ENCODE results near the gene SPTLC3. TPM values are rescaled to one million over a fixed set of nuclear protein-coding genes. Genes with fewer than 3 reads are reported as not detected.

Gene SPTLC3
- polyA plus RNA-seq, 6 donors from 2014 or later = not detected

GRCh38 chr20:13148402-13148801, 139.6 kb downstream of the SPTLC3 start:
- H3K36me3 Mint-ChIP-seq = no peaks in the 10 kb centered on the region
- ATAC-seq (ENCODE audit: low read depth in 2 of 2) (no peak), DNase-seq (no peak)
- H3K4me1 Mint-ChIP-seq = no peaks in the 10 kb centered on the region
- H3K9me3 Mint-ChIP-seq = no peaks in the 10 kb centered on the region
- peaks cover 0 to 7% (median 5%) of the 10 kb centered on the region in 3 donors for H3K27me3 Mint-ChIP-seq
- H3K4me3 Mint-ChIP-seq = no peak overlapping the region
- H3K27ac Mint-ChIP-seq = no peak overlapping the region

DNA sequence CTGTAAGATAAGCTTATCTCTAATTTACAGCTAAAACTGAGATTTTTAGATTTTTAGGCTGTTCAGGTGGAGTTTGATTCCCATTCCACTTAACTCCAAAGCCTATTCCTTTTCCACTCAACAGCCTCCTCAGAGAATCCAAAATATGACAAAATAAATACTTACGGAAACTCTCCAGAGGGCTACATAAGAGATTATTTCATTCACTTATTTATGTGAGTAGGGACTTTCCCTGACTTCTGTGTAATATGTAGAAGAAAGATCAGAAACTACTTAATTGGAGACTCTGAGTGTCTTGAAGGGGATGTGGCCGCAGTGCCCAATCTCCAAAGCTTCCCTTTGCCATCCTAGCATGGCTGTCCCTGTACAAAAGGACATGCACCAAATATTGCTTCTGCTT, 140.2 kb downstream of the SPTLC3 start:
- Mint-ChIP-seq H3K27ac (no peak overlapping the region), H3K36me3 (no peaks in the 10 kb centered on the region), H3K4me1 (no peaks in the 10 kb centered on the region), H3K9me3 (no peaks in the 10 kb centered on the region), H3K27me3 (peaks cover 0 to 7% (median 2%) of the 10 kb centered on the region in 3 donors), H3K4me3 (no peak overlapping the region)
- DNase-seq (no peak), ATAC-seq (ENCODE audit: low read depth in 2 of 2) (no peak)

- H3K4me1 Mint-ChIP-seq = no peaks in the 10 kb centered on the region
- H3K4me3 Mint-ChIP-seq = no peak overlapping the region
- no peaks in the 10 kb centered on the region for H3K9me3 Mint-ChIP-seq
- no peak overlapping the region for H3K27ac Mint-ChIP-seq
- ATAC-seq (ENCODE audit: low read depth in 2 of 2) (no peak), DNase-seq (no peak)
- peaks cover 0 to 7% (median 0%) of the 10 kb centered on the region in 3 donors for H3K27me3 Mint-ChIP-seq
- no peaks in the 10 kb centered on the region for H3K36me3 Mint-ChIP-seq
Observed at GRCh38 chr20:13149371-13150105, 140.8 kb downstream of the SPTLC3 start.

DNA sequence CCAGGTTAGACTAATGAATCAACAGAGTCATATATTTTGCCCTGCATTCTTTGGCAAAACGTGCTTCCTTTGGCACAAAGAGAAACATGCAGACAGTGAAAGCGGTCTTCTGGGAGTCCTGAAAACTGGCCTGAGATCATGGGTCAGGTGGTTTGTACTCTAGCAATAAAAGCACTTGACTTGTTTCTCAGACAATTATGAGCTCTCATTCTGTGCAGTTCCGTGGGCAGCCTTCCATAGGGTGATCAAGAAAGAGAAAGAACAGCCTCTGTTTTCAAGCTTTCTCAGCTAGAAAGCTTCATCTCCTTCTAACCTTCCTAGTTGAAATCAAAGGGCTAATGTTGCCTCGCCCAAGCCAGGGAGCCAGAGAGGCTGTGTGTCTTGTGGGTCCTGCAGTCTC, 149.6 kb downstream of the SPTLC3 start:
- Mint-ChIP-seq H3K9me3 (no peaks in the 10 kb centered on the region), H3K27me3 (no peaks in the 10 kb centered on the region), H3K4me1 (no peaks in the 10 kb centered on the region), H3K27ac (no peak overlapping the region), H3K36me3 (no peaks in the 10 kb centered on the region), H3K4me3 (no peak overlapping the region)
- ATAC-seq (ENCODE audit: low read depth in 2 of 2) = no peak
- no peak for DNase-seq

GRCh38 chr20:13159889-13160288, 151.1 kb downstream of the SPTLC3 start:
- DNase-seq (no peak), ATAC-seq (ENCODE audit: low read depth in 2 of 2) (no peak)
- H3K27ac Mint-ChIP-seq = no peak overlapping the region
- H3K9me3 Mint-ChIP-seq = no peaks in the 10 kb centered on the region
- H3K36me3 Mint-ChIP-seq = no peaks in the 10 kb centered on the region
- no peaks in the 10 kb centered on the region for H3K27me3 Mint-ChIP-seq
- H3K4me1 Mint-ChIP-seq = no peaks in the 10 kb centered on the region
- no peak overlapping the region for H3K4me3 Mint-ChIP-seq

GRCh38 chr20:13165203-13165602, 156.4 kb downstream of the SPTLC3 start:
- no peak for ATAC-seq (ENCODE audit: low read depth in 2 of 2)

DNA sequence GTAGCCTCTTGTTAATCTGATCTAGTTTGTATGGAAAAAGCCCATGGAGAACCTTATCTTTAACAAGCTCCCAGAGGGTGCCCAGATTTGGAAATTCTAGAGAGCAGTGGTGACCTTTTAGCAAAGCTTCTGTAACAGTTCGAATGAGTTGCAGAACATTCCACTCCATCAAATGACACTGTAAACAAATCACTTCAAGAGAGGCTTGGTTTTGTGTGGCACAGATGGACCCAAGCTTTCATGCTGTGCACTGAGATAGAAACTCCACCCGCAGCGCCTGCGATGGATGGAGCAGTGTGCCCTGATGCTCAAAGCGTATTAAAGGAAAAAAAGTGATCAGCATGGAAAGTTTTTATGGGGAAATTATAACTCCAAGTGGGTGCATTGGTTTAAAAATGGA, 157.2 kb downstream of the SPTLC3 start:
- H3K9me3 Mint-ChIP-seq = peaks cover 0 to 2% (median 0%) of the 10 kb centered on the region in 7 donors
- ATAC-seq (ENCODE audit: low read depth in 2 of 2) (no peak), DNase-seq (no peak)
- no peak overlapping the region for H3K27ac Mint-ChIP-seq
- H3K4me3 Mint-ChIP-seq = no peak overlapping the region
- peaks cover 0 to 7% (median 0%) of the 10 kb centered on the region in 3 donors for H3K27me3 Mint-ChIP-seq
- H3K4me1 Mint-ChIP-seq = no peaks in the 10 kb centered on the region
- no peaks in the 10 kb centered on the region for H3K36me3 Mint-ChIP-seq

More at GRCh38 chr20:13165203-13165602, 156.4 kb downstream of the SPTLC3 start:
- no peak overlapping the region for H3K27ac Mint-ChIP-seq
- no peaks in the 10 kb centered on the region for H3K36me3 Mint-ChIP-seq
- peaks cover 0 to 7% (median 0%) of the 10 kb centered on the region in 3 donors for H3K27me3 Mint-ChIP-seq
- no peaks in the 10 kb centered on the region for H3K4me1 Mint-ChIP-seq
- peaks cover 0 to 2% (median 0%) of the 10 kb centered on the region in 7 donors for H3K9me3 Mint-ChIP-seq
- no peak overlapping the region for H3K4me3 Mint-ChIP-seq
- DNase-seq = no peak

DNA sequence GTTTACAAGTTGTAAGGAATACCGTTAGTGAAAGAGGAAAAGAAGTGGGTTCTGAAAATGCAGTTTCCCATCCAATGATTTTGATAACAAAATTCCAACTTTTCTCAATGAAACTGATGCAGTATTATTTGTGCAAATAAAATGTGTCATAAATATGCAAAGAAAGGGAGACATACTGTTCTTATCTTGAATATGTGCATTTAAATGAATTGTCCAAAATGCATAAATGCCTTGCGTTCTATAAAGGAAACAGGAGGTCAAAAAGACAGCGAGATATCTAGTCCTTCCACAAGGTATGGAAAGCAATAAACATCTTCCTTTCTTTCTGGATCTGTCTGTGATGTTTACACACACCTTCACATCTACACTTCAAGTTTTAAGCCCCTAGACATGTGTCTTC, 157.7 kb downstream of the SPTLC3 start:
- no peak for ATAC-seq (ENCODE audit: low read depth in 2 of 2)
- H3K4me1 Mint-ChIP-seq = no peaks in the 10 kb centered on the region
- H3K27me3 Mint-ChIP-seq = peaks cover 0 to 7% (median 0%) of the 10 kb centered on the region in 3 donors
- no peak overlapping the region for H3K4me3 Mint-ChIP-seq
- H3K27ac Mint-ChIP-seq = no peak overlapping the region
- peaks cover 0 to 2% (median 0%) of the 10 kb centered on the region in 7 donors for H3K9me3 Mint-ChIP-seq
- H3K36me3 Mint-ChIP-seq = no peaks in the 10 kb centered on the region
- DNase-seq = no peak

DNA sequence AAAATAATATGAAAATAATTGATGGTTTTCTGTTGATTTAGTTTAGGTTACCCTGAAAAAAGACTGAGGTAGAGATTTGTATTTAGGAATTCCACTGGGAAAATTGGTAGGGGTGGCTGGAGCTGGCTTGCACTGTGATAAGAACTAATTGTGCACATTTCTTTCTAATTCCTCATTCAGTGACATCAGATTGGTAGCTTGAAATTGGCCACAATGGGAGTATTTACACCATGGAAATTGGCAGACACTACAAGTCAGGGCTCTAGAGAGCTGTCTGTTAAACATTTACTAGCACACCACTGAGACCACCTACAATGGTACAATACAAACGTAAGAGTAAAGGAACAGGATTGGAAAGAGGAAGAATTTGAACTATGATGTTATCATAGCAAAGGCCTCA, 160.3 kb downstream of the SPTLC3 start:
- H3K27me3 Mint-ChIP-seq = peaks cover 0 to 7% (median 0%) of the 10 kb centered on the region in 3 donors
- no peaks in the 10 kb centered on the region for H3K36me3 Mint-ChIP-seq
- no peak overlapping the region for H3K4me3 Mint-ChIP-seq
- H3K27ac Mint-ChIP-seq = no peak overlapping the region
- H3K4me1 Mint-ChIP-seq = no peaks in the 10 kb centered on the region
- no peak for DNase-seq
- no peak for ATAC-seq (ENCODE audit: low read depth in 2 of 2)
- H3K9me3 Mint-ChIP-seq = peaks cover 0 to 9% (median 0%) of the 10 kb centered on the region in 7 donors

DNA sequence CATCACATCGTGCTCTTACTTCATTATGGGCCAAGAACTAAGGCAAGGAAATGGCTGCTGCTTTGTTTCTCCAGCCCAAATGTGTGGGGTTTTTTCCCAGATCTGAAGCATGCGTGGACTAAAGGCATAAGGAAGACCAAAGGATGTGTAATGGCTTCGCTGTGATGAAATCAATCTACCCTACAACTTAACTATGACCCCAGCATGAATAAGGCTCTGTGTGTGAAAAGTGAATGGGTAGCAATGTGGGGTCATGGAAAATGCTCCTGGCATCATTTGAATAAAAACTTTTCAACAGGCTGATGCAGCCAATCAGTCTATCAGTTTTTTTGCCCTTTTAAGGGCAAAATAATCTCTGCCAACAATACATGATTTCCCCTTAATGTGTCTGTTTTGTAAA, 162.0 kb downstream of the SPTLC3 start:
- no peaks in the 10 kb centered on the region for H3K4me1 Mint-ChIP-seq
- H3K4me3 Mint-ChIP-seq = no peak overlapping the region
- ATAC-seq (ENCODE audit: low read depth in 2 of 2) = no peak
- peaks cover 0 to 7% (median 0%) of the 10 kb centered on the region in 3 donors for H3K27me3 Mint-ChIP-seq
- DNase-seq = no peak
- no peak overlapping the region for H3K27ac Mint-ChIP-seq
- H3K36me3 Mint-ChIP-seq = no peaks in the 10 kb centered on the region
- H3K9me3 Mint-ChIP-seq = peaks cover 0 to 9% (median 3%) of the 10 kb centered on the region in 7 donors

DNA sequence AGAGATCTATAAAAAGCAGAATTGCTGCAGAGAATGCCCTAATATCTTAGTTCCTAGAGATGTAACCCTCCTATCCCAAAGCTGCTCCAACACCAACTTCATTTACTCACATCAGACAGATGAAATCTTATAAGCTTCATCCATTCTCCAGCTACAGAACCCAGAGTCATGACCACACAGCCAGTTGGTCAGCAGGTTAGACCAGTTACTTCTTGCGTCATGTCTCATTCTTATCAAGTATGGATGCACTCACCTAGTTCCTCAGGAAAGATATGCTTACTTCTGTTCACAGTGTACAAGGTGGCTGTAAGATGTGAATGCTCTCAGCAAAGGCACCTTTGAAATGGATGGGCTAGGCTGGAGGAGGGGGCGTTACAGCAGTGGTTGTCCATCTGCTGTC, 164.4 kb downstream of the SPTLC3 start:
- ATAC-seq (ENCODE audit: low read depth in 2 of 2) = no peak

DNA sequence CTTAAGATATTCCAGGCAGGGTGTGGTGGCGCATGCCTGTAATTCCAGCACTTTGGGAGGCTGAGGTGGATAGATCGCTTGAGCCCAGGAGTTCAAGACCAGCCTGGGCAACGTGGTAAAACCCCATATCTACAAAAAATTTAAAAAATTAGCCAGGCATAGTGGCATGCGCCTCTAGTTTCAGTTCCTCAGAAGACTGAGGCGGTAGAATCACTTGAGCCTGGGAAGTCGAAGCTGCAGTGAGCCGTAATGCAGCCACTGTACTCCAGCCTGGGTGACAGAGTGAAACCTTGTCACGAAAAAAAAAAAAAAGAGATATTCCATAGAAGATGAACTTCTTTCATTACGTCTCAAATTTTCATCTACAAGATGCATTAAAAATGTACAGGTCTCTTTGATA, 165.6 kb downstream of the SPTLC3 start:
- no peak overlapping the region for H3K27ac Mint-ChIP-seq
- H3K4me1 Mint-ChIP-seq = no peaks in the 10 kb centered on the region
- no peak for DNase-seq
- H3K36me3 Mint-ChIP-seq = no peaks in the 10 kb centered on the region
- H3K4me3 Mint-ChIP-seq = no peak overlapping the region
- H3K9me3 Mint-ChIP-seq = peaks cover 0 to 26% (median 13%) of the 10 kb centered on the region in 7 donors
- peaks cover under 1 to 16% (median 12%) of the 10 kb centered on the region in 3 donors for H3K27me3 Mint-ChIP-seq
- ATAC-seq (ENCODE audit: low read depth in 2 of 2) = no peak

More for the DNA sequence above, 164.4 kb downstream of the SPTLC3 start:
- Mint-ChIP-seq H3K36me3 (no peaks in the 10 kb centered on the region), H3K4me1 (no peaks in the 10 kb centered on the region), H3K27ac (no peak overlapping the region), H3K4me3 (no peak overlapping the region), H3K27me3 (peaks cover 7 to 16% (median 12%) of the 10 kb centered on the region in 3 donors), H3K9me3 (peaks cover 0 to 26% (median 10%) of the 10 kb centered on the region in 7 donors)
- DNase-seq = no peak

DNA sequence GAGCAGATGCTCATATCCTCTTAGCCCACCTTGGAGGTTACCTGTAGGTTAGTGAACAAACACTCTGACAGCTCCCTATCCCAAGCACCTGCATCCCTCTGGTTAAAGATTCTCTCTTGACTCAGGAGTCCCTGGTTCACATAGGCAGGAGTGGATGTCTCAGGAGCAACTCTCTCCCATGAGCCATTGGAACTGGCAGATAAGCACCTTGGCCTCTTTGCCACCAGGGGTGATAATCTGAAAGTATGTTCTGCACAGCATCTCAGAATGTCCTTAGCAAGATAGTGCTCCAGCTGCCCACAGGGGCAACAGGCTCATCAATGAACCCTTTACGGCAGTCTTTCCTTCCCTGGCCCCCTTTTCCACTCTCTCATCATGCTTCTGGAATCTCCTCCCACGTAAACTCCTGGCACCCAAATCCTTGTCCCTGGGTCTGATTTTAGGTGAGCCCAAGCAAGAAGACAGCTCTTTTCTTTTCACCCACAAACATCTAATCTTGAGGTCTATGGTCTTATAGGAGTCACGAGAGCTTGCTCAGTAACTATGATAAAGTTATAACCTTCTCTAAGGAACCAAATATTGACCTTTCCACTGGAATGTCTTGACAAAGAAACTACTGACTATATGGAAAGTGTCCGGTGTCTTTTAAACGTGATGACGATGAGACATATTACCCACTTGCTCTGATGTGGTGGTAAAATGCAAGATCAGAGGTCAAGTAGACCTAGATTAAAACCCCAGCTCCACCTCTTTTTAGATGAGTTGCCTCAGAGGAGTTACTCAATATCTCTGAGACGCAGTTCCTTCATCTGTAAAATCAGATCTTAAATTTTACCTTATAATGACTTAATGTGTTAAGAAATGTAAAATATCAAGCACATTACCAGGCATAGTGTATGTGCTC, 172.5 kb downstream of the SPTLC3 start:
- no peaks in the 10 kb centered on the region for H3K36me3 Mint-ChIP-seq
- no peaks in the 10 kb centered on the region for H3K4me1 Mint-ChIP-seq
- H3K27me3 Mint-ChIP-seq = peaks cover 11 to 37% (median 18%) of the 10 kb centered on the region in 3 donors
- no peak overlapping the region for H3K27ac Mint-ChIP-seq
- ATAC-seq (ENCODE audit: low read depth in 2 of 2) (no peak), DNase-seq (no peak)
- H3K9me3 Mint-ChIP-seq = peaks cover 2 to 28% (median 9%) of the 10 kb centered on the region in 7 donors
- no peak overlapping the region for H3K4me3 Mint-ChIP-seq
